Activated CD4-positive, CD25-positive, alpha-beta regulatory T cell (primary cell): ENCODE data around the gene FBL.
"Not testable (repeated sequence)": the region's sequence is repeated elsewhere in the genome, so short reads cannot be mapped to it uniquely, and the experiment has no call there.

Source experiments
- DNase-seq, 4 experiments: peaks; one replicate each; lab custom pipeline; 2025; lab: John Stamatoyannopoulos, UW

Gene FBL

DNA sequence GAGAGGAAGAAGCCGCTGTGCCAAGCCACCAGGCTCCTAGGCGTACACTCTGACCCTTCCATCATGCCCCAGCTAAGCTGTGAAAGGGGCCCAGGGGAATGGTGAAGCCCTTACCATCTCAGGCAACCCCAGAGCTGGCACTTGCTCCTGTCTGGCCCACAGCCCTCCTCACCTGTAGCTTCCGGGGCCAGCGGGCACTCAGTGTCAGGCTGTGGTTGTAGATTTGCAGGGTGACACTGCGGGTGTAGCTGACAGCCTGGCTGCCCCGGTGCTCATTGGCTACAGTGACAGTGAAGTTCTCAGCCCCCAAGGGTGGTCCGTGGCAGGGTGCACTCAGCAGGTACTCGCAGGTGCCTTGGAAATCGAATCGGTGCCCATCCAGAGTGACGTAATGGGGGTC lies 30.3 kb upstream of the FBL start:
- DNase-seq = not testable (repeated sequence)

DNA sequence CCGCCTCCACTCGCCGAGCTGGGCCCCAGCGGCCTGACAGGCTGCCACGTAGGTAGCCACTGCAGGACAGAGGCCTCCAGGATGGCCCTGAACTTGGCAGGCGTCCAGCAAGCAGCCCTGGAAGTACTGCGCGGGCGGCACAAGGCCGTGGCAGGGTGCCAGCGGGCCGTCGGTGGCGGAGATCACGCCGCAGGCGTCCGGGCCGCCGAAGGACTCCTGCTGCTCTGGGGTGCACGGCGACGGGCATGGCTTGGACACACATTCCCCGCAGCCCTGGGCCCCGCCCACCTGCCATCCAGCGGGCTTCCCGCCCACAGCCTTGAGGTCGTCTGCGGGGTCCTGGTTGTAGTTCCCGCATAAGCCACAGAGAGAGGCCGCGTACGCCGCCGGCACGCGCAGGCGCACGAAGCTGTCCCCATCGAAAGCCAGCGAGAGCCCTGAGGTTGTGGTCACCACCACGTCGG lies 29.3 kb upstream of the FBL start:
- DNase-seq = not testable (repeated sequence)

DNA sequence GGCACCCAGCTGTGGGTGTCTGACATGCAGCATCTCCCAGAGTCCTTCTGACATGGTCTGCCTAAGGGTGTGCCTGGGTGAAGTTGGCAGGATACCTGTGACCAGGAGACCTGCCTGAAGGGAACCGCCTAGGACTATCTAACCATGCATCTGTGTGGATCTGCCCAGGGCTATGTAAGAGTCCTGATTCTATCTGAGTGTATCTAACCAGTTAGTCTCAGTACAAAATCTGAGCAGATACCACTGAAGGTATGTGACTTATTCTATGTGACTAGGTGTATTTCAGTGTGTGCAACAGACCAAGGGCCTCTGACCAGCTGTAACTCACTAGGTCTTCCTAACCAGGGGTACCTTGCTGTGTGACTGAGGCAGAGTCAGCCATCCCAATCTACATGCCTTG lies 28.2 kb upstream of the FBL start:
- DNase-seq = no peak

DNA sequence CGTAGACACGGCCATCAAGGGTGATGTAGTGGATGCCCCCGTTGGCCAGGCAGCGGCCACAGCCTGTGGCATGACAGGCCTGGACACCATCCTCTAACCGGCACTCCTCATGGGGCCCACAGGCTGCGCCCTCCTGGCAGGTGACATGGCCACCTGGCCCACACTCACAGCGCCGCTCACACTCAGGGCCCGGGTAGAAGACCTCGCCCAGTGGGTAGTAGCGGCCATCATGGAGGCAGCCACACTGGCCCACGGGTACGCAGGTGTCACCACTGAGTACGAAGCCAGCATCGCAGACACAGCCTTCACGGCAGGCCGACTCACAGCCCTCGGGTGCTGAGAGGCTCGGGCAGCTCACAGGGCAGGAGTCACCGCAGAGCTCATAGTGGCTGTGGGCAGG lies 27.2 kb upstream of the FBL start:
- no peak for DNase-seq

DNA sequence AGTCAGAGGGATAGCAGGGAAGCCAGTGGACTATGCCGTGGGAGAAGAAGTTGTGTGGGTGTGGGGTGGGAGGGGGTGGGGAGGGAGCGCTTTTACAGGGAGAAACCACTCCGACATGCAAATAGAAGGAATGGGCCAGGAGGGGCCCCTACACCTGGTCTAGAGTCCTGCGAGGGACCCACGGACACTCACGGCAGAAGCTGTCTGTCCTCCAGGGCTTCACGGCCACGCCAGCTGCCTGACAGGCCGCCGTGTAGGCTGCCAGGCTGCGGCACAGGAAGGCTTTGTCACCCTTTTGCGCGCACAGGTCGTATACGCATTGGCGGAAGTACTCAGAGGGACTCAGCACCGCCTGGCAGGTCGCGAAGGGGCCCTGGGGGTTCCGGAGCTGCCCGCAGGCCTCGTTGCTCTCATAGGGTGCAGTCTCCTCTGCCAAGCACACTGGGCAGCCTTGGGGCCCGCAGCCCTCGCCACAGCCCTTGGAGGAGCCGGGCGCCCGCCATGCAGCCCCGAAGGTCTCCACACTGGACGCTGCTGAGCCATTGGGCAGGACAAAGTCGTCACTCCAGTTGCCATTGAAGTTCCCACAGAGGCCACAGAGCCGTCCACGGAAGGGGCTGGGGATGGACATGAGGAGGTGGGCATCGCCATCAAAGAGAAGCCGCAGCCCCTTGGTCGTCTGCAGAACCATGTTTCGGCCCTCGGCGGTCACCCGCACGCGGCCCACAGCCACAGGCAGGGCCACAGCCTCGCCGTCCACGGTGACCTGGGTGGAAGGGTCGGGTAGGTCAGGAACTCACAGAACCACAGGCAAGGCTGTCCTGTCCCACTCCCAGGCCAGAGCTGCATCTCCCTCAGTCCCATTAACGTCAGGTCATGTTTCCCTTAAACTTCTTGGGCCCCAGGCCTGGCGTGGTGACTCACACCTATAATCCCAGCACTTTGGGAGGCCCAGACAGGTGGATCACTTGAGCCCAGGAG lies 26.0 kb upstream of the FBL start:
- no peak for DNase-seq

DNA sequence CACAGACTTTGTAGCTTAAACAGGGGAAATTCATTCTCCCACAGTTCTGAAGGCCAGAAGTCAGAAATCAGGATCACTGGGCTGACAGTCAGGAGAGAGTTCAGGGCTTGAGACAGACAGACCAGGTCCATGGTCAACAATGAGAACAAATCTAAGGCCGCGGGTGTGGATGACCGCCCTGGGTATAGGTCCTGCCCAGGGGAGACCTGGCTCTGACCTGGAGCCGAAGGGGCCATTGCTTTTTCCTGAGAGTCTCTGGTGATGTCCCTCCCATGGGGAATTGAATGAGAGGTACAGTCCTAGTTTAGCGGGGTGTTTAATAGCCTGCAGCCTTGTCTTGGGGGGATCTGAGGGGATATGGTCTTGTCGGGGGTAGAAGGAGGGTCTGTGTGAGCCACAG lies 25.2 kb upstream of the FBL start:
- no peak for DNase-seq

DNA sequence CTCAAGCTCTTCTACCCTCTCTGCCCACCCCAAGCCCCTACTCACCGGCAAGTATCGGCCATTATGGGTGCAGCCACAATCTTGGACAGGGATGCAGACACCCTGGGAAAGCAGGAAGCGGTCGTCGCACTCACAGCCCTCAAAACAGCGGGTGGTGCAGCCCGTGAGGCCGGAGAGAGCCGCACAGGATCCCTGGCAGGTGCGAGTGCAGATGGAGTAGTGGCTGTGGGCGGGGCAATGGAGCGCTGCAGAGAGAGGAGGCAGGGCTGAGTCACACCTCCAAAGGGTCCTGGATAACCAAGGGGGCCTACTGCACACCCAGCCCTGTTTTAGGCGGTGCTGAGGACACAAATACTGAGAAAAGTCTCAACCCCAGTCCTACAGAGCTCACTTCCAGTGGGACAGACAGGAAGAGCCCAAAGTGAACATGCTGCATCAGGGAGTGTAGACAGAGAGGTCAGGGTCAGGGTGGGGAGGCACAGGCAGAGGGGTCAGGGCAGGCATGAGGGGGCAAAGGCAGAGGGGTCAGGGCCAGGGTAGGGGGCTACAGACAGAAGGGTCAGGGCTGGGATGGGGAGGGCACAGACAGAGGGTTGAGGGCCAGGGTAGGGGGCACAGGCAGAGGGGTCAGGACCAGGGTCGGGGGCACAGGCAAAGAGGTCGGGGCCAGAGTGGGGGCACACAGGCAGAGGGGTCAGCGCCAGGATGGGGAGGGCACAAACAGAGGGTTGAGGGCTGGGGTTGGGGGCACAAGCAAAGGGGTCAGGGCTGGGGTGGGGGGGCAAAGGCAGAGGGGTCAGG lies 24.2 kb upstream of the FBL start:
- no peak for DNase-seq

DNA sequence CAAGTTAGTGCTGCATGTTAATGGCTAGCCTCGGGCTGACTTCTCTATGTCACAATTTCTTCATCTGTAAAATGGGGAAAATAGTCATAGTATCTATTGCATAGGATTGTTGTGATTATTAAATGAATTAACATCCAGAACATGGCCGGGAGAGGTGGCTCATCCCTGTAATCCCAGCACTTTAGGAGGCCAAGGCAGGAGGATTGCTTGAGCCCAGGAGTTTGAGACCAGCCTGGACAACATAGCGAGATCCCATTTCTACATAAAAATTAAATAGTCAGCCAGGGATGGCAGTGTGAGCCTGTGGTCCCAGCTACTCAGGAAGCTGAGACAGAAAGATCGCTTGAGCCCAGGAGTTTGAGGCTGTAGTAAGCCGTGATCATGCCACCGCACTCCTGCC lies 21.8 kb upstream of the FBL start:
- DNase-seq = no peak

DNA sequence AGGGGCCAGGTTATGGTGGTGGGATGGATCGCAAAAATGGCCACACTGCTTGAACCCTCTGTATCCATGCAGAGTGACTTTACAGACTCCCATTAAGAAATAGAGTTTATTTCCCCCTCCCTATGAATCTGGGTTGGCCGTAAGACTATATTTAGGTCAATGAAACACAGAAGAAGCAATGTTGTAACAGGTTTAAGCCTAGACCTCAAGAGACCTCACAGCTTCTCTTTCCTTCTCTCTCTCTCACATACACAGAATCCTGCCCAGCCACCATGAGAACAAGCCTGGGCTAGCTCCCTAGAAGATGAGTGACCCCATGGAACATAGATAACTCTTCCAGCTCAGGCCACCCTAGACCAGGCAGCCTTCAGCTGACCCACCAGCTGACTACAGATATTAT lies 21.0 kb upstream of the FBL start:
- no peak for DNase-seq

DNA sequence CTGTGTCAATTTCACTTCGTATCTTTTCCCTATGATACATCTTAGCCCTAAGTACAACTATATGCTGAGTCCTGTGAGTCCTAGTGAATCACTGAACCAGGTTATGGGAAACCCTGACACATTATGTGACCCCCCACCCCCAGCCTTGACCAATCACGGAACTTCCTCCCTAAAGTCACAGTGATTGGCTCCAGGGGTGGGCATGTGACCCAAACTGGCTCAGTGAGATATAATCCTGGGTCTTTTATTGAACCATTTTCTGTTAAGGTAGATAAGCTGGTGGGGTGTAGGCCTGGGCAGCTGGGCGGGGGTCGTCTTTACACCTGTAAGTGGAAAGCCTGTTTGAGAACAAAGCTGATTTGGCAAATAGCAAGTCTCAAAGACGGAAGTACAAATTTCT lies 19.8 kb upstream of the FBL start:
- DNase-seq = no peak

DNA sequence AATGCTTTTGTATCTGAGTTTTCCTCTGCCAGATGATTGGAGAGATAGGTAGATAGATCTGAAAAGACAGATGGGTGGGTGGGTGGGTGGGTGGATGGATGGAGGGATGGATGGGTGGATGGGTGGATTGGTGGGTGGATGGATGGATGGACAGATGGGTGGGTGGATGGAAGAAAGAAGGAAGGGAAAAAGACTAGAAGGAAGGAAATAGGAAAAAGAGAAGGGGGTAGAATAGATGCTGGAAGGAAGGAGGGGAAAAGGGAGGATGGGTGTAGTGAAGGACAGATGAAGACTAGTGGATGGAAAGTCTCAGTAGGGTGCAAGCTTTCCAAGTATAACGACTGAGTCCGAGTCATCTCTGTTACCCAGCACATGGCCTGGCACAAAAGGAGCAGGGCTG lies 19.0 kb upstream of the FBL start:
- no peak for DNase-seq

DNA sequence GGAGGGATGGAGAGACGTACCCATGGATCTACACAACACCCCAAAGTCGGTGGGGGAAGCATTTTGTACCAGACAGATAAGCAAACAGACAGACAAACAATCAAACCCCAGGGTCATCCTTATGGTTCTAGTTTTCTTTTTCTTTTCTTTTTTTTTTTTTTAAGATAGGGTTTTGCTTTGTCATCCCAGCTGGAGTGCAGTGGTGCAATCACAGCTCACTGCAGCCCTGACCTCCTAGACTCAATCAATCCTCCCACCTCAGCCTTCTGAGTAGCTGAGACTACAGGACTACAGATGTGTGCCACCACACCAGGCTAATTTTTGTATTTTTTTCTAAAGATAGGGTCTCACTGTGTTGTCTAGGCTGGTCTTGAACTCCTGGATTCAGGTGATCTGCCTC lies 17.9 kb upstream of the FBL start:
- DNase-seq = no peak

DNA sequence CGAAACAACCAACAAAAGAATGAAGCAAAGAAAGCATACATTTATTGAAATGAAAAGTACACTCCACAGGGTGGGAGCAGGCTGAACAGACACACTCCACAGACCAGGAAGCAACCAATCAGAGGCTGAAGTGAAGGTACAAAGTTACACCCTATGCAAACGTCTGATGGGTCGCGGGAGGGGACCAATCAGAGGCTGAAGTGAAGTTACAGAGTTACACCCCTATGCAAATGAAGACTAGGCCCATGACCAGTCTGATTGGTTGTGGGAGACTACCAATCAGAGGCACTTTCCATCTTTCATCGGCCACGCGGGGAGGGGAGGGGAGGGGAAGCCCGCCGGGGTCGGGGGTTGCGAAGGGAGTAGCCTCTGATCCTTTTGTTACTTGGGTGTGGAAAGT lies 12.4 kb upstream of the FBL start:
- no peak for DNase-seq

DNA sequence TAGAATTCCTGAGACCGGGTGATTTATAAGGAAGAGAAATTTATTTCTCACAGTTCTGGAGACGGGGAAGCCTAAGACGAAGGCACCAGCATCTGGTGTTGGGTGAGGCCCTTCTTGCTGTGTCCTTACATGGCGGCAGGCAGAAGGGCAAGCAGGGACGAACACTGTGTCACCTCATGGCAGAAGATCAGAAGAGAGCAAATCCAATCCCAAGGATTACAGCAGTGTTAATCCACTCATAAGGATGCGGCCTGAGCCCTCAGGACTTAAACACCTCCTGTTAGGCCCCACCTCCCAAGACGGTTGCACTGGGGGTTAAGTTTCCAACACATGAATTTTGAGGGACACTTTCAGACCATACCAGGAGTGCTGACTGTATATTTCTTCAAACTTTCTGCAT lies 6.7 kb upstream of the FBL start:
- no peak for DNase-seq

DNA sequence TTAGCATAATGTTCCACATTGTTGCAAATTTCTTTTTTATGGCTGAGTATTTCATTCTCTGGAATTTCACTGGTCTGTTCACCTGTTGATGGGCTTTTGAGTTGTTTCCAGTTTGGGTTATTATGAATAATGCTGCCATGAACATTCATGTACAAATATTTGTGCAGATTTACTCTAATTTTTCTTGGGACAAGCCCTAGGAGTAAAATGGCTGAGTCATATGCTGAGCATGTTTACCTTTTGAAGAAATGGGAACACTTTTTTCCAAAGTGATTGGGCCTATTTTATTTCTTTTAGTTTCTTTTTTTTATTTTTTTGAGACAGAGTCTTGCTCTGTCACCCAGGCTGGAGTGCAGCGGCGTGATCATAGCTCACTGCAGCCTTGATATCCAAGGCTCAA lies 4.7 kb upstream of the FBL start:
- no peak for DNase-seq

DNA sequence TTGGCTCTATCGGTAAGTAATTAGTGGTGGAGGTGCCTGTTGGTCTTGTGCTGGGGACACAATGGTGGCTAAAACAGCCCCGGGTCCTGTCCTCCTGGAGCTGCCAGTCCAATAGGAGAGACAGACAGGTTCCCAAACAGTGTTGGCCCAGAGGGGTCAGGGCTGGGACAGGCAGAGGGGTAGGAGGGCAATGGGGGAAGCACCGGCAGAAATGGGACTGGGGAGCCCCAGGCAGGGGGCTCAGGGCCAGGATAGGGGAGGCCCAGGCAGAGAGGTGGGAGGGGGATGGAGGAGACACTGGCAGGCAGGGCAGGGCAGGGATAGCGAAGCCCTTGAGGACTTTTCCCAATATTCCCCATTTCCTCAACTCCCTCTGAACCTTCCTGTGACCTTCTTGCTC lies 2.2 kb upstream of the FBL start:
- no peak for DNase-seq

DNA sequence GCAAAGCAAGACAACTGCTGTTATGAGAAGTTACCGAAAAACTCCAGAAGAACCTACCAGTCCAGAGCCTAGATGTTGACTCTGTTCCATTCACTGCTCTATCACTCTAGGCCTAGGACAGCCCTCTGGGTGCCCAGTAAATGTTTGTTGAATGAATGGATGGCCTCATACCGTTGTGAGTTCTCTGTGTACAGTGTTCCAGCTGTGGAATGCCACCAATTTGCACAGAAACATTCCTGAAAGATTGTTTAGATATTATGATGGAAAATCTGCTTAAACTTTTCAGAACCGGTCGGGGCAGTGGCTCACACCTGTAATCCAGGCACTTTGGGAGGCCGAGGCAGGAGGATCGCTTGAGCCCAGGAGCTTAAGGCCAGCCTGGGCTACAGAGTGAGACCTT lies 1.3 kb upstream of the FBL start:
- DNase-seq = no peak

DNA sequence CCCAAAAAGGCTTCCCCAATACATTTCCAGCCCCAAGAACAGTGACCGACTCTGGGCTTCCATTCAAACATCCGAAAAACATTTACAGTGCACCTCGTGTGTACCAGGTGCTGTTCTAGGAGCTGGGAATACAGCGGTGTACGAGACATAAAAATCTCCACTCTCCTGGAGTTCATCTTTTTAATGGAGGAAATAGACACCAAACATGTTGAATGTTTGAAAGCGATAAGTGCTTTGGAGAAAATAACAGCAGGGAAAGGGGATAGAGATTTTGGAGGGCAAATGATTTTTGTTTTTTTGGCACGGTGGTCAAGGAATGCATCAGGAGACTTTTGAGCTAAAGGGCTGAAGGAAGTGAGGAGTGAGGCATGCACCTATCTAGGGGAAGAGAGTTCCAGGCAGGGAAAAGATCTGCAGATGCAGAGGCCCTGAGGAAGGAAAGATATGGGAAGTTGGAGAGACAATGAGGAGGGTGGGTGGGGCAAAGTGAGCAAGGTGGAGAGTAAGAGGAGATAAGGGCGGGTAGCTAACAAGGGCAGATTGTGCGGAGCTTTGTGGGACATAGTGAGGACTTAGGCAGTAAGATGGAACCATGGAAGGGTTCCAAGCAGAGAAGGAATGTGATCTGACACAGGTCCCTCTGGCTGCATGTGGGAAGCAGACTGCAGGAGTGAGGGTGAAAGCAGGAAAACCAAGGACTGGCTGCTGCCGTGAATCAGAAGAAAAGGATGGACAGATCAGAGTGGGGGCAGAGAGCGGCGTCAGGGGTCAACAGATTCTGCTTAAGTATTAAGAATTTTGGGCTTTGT lies 703 bp upstream of the FBL start:
- DNase-seq = no peak

DNA sequence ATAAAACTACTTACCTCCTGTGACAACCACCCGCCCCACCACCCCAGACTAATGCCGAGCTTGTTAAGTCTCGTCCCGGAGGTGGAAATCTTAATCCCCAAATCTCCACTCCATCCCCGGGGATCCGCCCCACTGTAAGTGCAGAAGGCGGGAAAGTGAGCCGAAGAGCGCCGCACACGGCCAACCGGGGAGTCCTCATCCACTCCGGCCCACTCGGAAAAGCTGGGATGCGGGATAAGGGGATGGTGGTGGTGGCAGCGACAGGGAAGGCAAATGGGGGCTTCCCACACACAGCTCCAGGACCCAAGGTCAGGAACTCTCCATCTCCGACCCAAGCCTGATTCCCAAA lies 621 bp downstream of the FBL start:
- DNase-seq = no peak

DNA sequence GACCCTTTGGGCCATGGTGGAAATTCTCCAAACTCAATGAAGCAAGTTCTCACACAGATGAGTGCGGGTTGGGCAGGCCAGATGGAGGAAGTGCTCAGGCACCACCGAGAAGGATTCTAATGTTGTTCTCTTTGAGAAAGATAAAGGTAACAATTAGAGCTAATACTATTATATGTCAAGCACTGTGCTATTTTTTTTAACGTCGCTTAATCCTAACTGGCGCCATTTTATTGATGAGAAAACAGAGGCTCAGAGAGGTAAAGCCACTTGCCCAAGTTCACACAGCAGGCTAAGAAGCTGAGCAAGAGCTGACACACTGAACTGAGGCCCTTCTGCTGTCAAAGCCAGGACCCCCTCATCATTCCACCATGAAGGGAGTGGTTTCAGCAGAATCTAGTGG lies 1.0 kb downstream of the FBL start:
- DNase-seq = no peak

DNA sequence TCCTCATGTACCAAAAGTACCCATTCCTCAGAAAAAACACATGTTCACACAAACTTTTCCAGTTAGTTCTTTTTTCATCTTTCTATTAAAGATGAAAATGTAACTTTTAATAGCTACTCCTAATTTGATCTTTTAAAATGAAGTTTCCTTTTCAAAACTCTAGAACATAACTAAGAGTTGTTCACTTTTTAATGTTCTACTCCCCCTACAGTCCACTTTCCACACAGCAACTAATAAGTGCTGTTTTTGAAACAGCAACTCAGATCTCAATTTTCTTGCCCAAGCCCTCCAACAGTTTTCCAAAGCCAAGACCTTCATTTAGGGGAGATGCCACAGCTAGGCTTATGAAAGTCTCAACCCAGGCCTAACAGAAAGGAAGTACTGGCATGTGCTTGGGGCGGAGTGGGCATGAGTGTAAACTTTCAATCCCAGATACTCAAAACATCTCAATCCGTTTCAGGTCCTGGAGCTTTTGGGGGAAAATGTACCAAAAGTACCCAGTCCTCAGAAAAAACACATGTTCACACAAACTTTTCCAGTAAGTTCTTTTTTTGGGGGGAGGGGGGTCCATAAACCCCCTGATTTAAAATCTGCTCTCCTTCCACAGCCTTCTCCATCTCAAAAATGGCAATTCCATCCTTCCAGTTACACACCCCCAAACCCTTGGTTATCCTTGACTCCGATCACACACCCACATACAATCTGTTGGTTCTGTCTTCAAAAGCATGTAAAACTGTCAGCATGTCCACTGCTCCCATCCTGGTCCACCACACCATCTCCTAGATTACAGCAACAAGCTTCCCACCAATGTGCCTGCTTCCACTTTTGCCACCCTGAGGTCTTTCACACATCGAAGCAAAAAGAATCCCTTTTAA lies 2.0 kb downstream of the FBL start:
- no peak for DNase-seq
